NCI-H1436 treated with DMSO at 0.1 percent for 48 hours (cell line): ENCODE measurements around the gene LRFN2.

Experiments used
- DNase-seq: peaks from one replicate; lab custom pipeline; 2025; lab: John Stamatoyannopoulos, UW

Gene LRFN2

DNA sequence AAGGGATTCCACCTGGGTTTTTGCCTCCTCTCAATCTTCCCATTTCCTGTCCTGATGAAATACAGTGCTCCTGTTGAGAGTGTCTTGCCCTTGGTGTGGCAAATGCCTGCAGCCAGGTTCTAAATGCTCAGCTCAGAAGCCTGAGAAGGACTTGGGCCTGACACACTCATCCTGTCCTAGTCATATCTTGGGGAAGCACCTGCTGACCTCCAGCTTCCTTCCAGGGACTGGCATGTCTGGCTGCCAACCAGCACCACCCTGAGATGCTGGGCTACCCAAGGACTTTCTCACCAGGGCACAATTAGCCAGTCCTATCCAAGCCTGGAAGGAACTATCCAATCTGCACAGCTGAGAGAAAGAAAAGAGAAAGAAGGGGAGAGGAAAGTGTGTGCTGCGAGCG lies 43.4 kb downstream of the LRFN2 start:
- DNase-seq: no peak

DNA sequence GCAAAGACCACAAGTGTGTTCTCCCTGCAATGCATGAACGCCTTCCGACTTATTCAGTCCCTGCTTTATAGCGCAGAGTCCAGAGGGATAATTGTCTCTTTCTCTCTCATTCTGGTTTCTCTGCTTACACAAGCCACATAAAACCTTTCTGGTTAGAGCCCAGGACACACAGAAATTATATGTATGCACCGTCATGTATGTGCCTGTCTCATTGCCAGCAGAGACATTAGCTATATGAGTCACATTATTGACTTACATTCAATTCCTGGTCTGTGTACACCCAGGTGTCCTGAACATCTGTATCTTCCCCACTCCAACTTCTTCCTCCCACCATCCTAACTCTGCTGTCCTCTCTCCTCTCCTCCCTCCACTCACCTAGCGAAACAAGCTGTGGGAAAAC lies 44.0 kb downstream of the LRFN2 start:
- DNase-seq: no peak

GRCh38 chr6:40542175-40542764 lies 44.9 kb downstream of the LRFN2 start:
- DNase-seq: no peak

GRCh38 chr6:40541556-40542174 lies 45.5 kb downstream of the LRFN2 start:
- DNase-seq: no peak

- DNase-seq: no peak
Measured at GRCh38 chr6:40540790-40541189, 46.4 kb downstream of the LRFN2 start.

DNA sequence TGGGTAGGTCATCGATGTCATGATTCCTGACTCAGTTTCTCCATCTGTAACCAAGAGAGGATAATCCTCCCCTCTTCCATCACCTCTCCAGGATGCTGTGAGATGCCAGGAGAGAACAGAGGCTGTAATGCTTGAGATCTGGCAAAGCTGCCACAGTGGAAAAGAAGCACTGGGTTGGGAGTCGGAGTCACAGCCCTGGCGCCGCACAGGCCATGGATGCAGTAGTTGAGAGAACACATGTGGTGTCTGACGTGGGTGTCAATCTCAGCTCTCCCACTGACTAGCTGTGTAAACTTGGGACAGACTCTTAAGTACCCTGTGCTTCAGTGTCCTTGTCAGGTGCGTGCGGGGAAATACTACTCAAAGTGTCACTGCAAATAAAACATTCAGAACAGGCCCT lies 47.3 kb downstream of the LRFN2 start:
- no peak for DNase-seq

DNA sequence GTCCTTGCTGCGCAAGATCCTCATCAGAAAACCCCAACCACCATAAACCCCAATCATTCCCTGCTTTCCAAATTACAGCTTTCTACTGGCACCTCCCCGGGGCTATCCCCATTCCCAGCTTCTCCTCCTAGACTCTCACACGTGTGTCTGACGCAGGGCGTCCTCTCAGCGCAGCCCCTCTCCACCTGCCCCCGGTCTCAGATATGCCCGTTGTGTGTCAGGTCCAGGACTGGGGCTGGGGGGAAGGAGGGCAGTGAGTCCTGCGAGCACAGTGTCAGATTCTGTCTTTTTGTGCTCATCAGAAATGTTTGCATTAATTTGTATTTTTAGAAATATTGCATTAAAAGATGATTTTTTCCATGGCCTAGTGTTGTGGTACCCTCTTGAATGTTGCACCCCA lies 48.6 kb downstream of the LRFN2 start:
- no peak for DNase-seq

GRCh38 chr6:40537446-40537845 lies 49.7 kb downstream of the LRFN2 start:
- DNase-seq: no peak

DNA sequence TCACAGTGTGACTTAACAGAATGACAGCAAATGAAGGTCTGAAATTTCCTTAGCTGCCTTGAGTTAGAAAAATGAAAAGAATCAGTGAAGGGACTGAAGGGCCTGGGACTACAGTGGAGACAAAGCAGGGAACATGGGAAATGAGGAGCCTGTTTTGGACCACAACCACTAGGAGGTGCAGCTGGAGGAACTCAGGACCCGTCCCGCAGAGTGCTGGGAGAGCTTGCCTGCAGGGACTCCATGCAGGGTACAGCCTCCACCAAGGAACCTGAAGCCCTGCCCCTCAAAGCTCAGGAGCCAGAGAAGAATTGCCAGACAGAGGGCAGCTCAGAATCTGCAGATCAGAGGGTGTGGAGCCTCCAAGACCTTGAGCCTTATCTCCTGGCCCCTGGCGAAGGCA lies 50.7 kb downstream of the LRFN2 start:
- DNase-seq: no peak

DNA sequence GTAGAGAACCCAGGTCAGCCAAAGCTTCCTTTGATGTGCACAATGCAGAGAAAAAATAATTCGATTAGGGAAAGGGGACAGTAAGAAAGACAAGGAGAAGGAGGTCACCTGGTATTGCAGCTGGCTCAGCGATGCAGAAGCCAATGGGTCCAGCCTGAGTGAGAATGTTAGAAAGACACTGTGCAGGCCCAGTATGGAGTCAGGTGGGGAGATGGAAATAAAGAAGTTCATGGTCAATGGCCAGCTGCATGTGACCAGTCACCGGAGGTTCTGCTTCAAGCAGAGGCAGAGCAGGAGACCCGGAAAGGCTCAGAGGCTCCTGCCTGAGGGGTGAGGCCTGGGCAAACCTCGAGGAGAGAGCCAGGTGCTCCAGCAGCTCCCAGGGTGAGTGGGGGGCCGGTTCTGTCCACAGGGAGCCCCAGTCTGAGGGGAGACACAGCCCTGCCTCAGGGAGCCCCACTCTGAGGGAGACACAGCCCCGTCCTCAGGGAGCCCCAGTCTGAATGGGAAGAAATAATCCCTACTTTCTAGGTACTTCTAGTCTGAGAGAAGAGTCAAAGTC lies 51.3 kb downstream of the LRFN2 start:
- no peak for DNase-seq

DNA sequence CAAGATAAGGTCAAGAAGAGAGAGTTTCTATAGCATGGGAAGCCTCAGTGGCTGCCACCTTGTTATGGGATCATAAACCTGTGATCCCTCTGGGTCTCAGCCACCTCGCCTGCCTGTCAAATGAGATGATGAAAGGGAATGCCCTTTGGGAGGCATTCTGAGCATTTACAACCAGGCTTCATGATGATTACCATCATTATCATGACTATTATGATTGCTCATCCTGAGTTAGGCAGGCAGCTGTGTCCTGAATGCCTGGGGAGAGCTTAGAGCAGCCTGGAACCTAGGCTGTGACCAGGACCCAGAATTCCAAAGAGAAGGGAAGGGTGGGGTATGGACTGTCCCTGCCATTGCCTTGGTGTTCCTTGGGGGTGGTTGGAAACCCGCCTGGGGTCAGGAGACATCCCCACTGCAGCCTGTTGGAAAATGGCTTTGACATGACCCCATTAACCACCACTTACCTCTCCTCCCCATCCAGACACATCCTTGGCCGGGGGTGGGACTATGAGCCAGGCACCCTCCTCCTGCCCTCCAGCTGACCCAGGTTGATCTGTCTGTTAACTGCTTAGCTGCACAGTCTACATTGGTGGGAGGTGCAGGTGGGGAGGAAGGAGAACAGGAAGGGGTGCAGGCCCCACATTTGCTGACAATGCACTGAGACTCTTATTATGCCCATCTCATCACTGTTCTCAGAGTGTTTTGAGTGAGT lies 51.9 kb downstream of the LRFN2 start:
- DNase-seq: no peak

GRCh38 chr6:40532349-40533000 lies 54.7 kb downstream of the LRFN2 start:
- no peak for DNase-seq

DNA sequence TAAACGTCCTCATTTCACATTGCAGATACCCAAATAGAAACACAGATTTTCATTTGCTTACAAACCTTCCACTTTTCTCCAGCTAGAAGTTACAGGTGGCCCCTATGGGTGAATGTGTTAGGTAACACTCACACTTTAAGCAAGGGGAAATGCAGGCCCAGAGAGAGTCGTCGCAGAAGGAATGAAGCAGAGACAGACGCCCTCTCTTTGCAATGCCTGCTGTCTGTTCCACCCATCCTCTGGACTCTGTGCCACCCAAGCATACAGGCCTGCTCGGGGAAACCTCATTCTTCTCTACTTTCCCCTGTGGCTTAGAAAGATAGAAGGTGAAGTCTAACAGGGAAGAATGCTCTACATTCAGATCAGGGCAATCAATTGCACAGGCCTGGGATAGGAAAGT lies 57.2 kb downstream of the LRFN2 start:
- no peak for DNase-seq

GRCh38 chr6:40529040-40529439 lies 58.1 kb downstream of the LRFN2 start:
- no peak for DNase-seq

GRCh38 chr6:40528051-40528450 lies 59.1 kb downstream of the LRFN2 start:
- DNase-seq: no peak

- DNase-seq: no peak
Measured at GRCh38 chr6:40526036-40526435, 61.1 kb downstream of the LRFN2 start.

- no peak for DNase-seq
Measured at GRCh38 chr6:40524797-40525585, 62.2 kb downstream of the LRFN2 start.

DNA sequence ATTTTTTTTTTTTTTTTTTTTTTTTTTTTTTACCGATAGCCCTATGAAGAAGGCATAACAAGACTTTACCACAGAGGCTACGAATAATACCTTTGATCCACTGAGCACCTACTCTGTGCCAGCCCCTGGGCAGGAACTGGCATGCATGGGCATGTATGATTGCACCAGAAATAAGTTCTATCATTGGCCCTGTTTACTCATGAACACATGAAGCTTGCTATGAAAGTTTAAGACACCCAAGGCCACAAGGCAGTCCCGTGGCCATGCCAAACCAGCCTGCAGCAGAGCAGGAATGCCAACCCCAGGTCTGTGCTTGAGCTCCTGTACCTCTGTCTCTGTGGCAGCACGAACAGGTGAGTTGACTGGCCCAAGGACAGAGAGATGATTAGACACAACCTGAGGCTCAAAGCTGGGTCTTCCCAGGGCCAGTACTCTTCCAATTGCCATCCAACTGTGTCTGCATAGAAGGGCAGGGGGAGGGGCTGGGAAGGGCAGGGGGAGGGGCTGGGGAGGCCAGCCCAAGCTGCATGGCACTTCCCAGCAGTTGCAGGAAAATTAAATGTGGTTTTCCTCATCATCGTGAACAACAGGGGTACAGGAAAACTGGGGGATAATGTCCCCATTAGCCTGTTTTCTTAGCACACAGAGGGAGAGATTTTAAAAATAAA lies 63.5 kb downstream of the LRFN2 start:
- DNase-seq: no peak

- no peak for DNase-seq
Measured at GRCh38 chr6:40521496-40521895, 65.7 kb downstream of the LRFN2 start.

DNA sequence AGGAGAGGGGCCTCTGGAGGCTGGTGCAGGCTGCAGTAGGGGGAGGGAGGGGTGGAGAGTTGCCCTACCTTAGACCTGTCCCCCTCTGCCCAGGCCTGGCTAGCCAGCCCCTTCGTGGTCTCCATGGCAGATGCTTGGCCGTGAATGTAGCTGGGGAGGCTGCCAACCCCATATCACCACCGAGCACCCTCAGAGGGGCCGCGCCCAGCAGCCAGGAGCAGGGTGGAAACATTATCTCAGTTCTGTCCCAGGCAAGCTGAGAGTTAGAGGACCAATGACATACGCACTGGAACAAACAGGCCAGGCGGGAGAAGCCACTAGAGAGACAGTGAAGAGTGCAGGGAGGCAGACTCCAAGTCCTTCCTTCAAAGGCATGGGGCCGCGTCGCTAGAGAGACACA lies 66.5 kb downstream of the LRFN2 start:
- no peak for DNase-seq

- DNase-seq: no peak
Measured at GRCh38 chr6:40520084-40520483, 67.1 kb downstream of the LRFN2 start.
